GM12873 (cell line): ENCODE data around the gene RNF217.

Source experiments
- CTCF ChIP-seq: IDR thresholded peaks from 2 replicates; pipeline ENCODE4 v1.5.1; 2012; ENCODE audit warnings: low read depth, mild to moderate bottlenecking, moderate library complexity, low read length, control low read depth; ENCODE audit not compliant: insufficient read depth; ENCODE audit errors: missing control alignments

Gene RNF217

GRCh38 chr6:124937645-124938044 is 24.6 kb upstream of the RNF217 start:
- no peak for TF ChIP-seq CTCF

GRCh38 chr6:124941259-124941658 is 21.0 kb upstream of the RNF217 start:
- no peak for TF ChIP-seq CTCF

- no peak for TF ChIP-seq CTCF
These were observed 18.6 kb upstream of the RNF217 start for GRCh38 chr6:124943658-124944057.

GRCh38 chr6:124947971-124948451 is 14.2 kb upstream of the RNF217 start:
- TF ChIP-seq CTCF, result no peak

GRCh38 chr6:124949706-124950105 is 12.5 kb upstream of the RNF217 start:
- no peak for TF ChIP-seq CTCF

GRCh38 chr6:124953808-124954207 is 8.4 kb upstream of the RNF217 start:
- TF ChIP-seq CTCF, result no peak

GRCh38 chr6:124955108-124955856 is 7.0 kb upstream of the RNF217 start:
- no peak for TF ChIP-seq CTCF
